Measurements from ENCODE around the gene PDZD2. TPM values are rescaled to one million over a fixed set of nuclear protein-coding genes. Genes with fewer than 3 reads are reported as not detected.

The PDZD2 gene
- total RNA-seq, 4 donors from 2014 or later, result 34.1 to 91.4 (median 51.0) TPM

- TF ChIP-seq, protein P1, sequence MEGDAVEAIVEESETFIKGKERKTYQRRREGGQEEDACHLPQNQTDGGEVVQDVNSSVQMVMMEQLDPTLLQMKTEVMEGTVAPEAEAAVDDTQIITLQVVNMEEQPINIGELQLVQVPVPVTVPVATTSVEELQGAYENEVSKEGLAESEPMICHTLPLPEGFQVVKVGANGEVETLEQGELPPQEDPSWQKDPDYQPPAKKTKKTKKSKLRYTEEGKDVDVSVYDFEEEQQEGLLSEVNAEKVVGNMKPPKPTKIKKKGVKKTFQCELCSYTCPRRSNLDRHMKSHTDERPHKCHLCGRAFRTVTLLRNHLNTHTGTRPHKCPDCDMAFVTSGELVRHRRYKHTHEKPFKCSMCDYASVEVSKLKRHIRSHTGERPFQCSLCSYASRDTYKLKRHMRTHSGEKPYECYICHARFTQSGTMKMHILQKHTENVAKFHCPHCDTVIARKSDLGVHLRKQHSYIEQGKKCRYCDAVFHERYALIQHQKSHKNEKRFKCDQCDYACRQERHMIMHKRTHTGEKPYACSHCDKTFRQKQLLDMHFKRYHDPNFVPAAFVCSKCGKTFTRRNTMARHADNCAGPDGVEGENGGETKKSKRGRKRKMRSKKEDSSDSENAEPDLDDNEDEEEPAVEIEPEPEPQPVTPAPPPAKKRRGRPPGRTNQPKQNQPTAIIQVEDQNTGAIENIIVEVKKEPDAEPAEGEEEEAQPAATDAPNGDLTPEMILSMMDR (IDR thresholded peaks at IDR 0.05; ENCODE audit: low read depth), result no peak
Measured at GRCh38 chr5:31990081-31990650, 351.2 kb downstream of the PDZD2 start.

DNA sequence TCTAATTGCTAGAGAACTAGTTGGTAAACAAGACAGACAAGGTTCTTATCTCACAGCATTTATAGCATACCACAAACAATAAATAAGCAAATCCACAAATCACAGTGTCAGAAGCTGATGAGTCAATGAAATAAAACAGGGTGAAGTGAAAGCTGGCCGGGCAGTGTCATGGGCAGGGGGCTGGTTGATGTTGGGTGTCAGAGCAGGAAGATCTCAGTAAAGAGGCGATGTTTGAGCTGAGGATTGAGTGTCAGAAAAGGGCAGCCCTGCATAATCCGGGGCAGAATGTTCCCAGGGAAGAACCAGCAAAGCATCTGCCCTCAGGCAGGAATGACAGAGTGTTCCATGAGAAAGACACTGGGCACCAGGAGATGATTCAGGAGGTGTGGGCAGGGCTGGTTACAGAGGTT is 351.8 kb downstream of the PDZD2 start:
- TF ChIP-seq, protein P1 (IDR thresholded peaks at IDR 0.05; ENCODE audit: low read depth), result no peak

GRCh38 chr5:31992377-31992776 is 353.4 kb downstream of the PDZD2 start:
- TF ChIP-seq, protein P1 (IDR thresholded peaks at IDR 0.05; ENCODE audit: low read depth), result no peak

DNA sequence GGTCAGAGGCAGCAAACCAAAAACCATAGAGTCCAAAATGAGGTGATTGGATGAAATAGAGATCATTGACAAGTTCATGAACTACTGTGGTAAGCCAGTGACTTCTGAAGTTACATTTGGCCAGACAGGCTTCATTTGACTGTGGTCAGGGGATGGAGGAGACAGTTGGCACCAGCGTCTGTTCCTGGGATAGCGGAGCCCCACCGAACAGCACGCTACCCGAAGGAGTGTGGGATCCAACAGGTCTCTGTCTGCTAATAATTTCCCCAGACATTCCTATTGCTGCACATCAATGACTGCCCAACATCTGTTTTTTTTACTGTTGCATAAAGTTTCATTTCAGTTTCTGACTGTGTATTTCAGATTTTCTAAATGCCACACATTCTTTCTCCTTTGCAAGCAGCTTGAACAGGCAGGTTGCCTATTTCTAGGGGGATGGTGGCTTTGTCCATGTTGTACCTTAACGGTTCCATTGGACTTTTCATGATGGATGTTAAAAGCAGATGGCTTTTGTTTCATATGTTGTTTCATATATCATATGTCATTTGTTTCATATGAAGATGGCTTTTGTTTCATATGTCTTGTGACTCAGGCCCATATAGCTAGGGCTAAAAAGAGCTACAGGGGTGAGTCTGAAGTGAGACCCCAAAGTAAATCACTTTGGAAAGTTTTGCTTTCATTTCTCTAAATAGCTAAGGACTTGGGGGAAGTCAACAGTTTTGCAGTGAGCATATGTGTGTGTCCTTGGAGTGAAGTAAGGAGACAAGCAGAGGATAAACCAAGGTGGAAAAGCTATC is 354.4 kb downstream of the PDZD2 start:
- TF ChIP-seq, protein P1 (IDR thresholded peaks at IDR 0.05; ENCODE audit: low read depth), result no peak

GRCh38 chr5:31995006-31995405 is 356.1 kb downstream of the PDZD2 start:
- TF ChIP-seq, protein P1 (IDR thresholded peaks at IDR 0.05; ENCODE audit: low read depth), result no peak

DNA sequence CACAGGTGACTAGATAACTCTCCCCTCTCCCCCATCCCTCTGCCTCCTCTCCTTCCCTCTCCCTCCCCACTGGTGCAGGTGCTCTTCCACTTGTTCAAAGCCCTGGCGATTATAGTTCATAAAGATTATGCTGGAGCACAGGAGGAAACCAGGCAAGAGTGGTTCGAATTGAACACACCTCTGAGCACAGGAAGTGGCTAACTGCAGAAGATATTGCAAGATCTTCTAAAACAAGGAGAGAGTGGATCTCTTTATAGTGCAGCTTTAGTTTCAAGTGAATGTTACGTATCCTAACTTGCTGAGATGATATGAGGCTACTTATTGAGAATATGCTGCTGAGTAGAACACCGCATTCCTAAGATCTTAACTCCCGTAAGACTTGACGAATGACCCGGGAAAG is 356.8 kb downstream of the PDZD2 start:
- TF ChIP-seq, protein P1 (IDR thresholded peaks at IDR 0.05; ENCODE audit: low read depth), result no peak

DNA sequence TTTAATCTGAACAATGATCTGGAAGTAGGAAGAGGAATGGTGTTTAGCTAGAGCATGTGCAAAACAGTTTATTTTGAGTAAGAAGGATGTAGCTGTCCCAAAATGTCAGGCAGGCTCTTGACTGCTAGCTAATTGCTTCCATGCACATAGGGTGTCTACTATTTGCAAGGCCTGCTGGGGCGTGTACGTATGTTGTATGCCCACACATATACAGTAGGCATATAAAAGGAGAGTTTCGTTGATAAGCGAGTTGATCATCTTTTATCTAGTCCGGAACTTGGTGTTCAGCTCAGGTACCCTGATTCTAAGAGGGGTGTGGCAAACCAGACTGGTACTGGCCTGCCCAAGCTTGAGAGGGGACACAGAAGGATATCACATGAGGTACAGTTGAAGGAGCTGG is 358.0 kb downstream of the PDZD2 start:
- TF ChIP-seq, protein P1 (IDR thresholded peaks at IDR 0.05; ENCODE audit: low read depth), result no peak

All from subcutaneous adipose tissue (tissue), 4 donors.